Dendritic cell treated with granulocyte-macrophage colony-stimulating factor and Interleukin-4, amounts not matched to agents 40 ng/mL and 50 ng/mL, for 4 days (primary cell): ENCODE data around the gene GHR.

Experiments used
- H3K27ac Mint-ChIP-seq: one replicate; pipeline ENCODE4 v1.8.0; 2022; ENCODE audit warnings: mild to moderate bottlenecking, mixed read lengths
- H3K27me3 Mint-ChIP-seq: one replicate; pipeline ENCODE4 v1.8.0; 2022; ENCODE audit warnings: mild to moderate bottlenecking, mixed read lengths
- H3K36me3 Mint-ChIP-seq: one replicate; pipeline ENCODE4 v1.8.0; 2022; ENCODE audit warnings: low read depth, mixed read lengths
- H3K4me1 Mint-ChIP-seq: one replicate; pipeline ENCODE4 v1.8.0; 2022; ENCODE audit warnings: low read depth, mixed read lengths
- H3K4me3 Mint-ChIP-seq: one replicate; pipeline ENCODE4 v1.8.0; 2022; ENCODE audit warnings: mild to moderate bottlenecking, moderate library complexity, mixed read lengths
- H3K9me3 Mint-ChIP-seq: one replicate; pipeline ENCODE4 v1.8.0; 2022; ENCODE audit warnings: mixed read lengths
- intact Hi-C: fragments of 100-400 bp; cut with micrococcal nuclease; formaldehyde crosslinking; loops from one replicate; pipeline ENCODE4 v1.15.0; 2022

GHR gene

GRCh38 chr5:42490831-42491230, 67.6 kb downstream of the GHR start:
- Mint-ChIP-seq H3K4me1 (no peaks in the 10 kb centered on the region), H3K27me3 (no peaks in the 10 kb centered on the region), H3K4me3 (no peak overlapping the region), H3K36me3 (no peaks in the 10 kb centered on the region), H3K9me3 (no peaks in the 10 kb centered on the region), H3K27ac (no peak overlapping the region)
- intact Hi-C loops = no loop called here

GRCh38 chr5:42491699-42492098, 68.5 kb downstream of the GHR start:
- H3K27ac Mint-ChIP-seq = no peak overlapping the region
- intact Hi-C loops = no loop called here
- H3K4me3 Mint-ChIP-seq = no peak overlapping the region
- H3K9me3 Mint-ChIP-seq = no peaks in the 10 kb centered on the region
- H3K4me1 Mint-ChIP-seq = no peaks in the 10 kb centered on the region
- no peaks in the 10 kb centered on the region for H3K27me3 Mint-ChIP-seq
- H3K36me3 Mint-ChIP-seq = no peaks in the 10 kb centered on the region

- no peak overlapping the region for H3K4me3 Mint-ChIP-seq
- H3K27ac Mint-ChIP-seq = no peak overlapping the region
- H3K9me3 Mint-ChIP-seq = no peaks in the 10 kb centered on the region
- no peaks in the 10 kb centered on the region for H3K4me1 Mint-ChIP-seq
- H3K36me3 Mint-ChIP-seq = no peaks in the 10 kb centered on the region
- H3K27me3 Mint-ChIP-seq = no peaks in the 10 kb centered on the region
- intact Hi-C loops = no loop called here
Observed at GRCh38 chr5:42492974-42493373, 69.7 kb downstream of the GHR start.

GRCh38 chr5:42494414-42494813, 71.2 kb downstream of the GHR start:
- no peaks in the 10 kb centered on the region for H3K4me1 Mint-ChIP-seq
- H3K27me3 Mint-ChIP-seq = no peaks in the 10 kb centered on the region
- H3K36me3 Mint-ChIP-seq = no peaks in the 10 kb centered on the region
- H3K9me3 Mint-ChIP-seq = no peaks in the 10 kb centered on the region
- no peak overlapping the region for H3K4me3 Mint-ChIP-seq
- intact Hi-C loops = no loop called here
- no peak overlapping the region for H3K27ac Mint-ChIP-seq

- intact Hi-C loops = no loop called here
- no peaks in the 10 kb centered on the region for H3K4me1 Mint-ChIP-seq
- no peak overlapping the region for H3K27ac Mint-ChIP-seq
- H3K27me3 Mint-ChIP-seq = no peaks in the 10 kb centered on the region
- no peaks in the 10 kb centered on the region for H3K9me3 Mint-ChIP-seq
- H3K36me3 Mint-ChIP-seq = no peaks in the 10 kb centered on the region
- no peak overlapping the region for H3K4me3 Mint-ChIP-seq
Observed at GRCh38 chr5:42495914-42496313, 72.7 kb downstream of the GHR start.

- H3K27me3 Mint-ChIP-seq = no peaks in the 10 kb centered on the region
- intact Hi-C loops = no loop called here
- H3K4me3 Mint-ChIP-seq = no peak overlapping the region
- no peaks in the 10 kb centered on the region for H3K4me1 Mint-ChIP-seq
- no peak overlapping the region for H3K27ac Mint-ChIP-seq
- no peaks in the 10 kb centered on the region for H3K9me3 Mint-ChIP-seq
- H3K36me3 Mint-ChIP-seq = no peaks in the 10 kb centered on the region
Observed at GRCh38 chr5:42496397-42497156, 73.3 kb downstream of the GHR start.

- no peaks in the 10 kb centered on the region for H3K36me3 Mint-ChIP-seq
- H3K9me3 Mint-ChIP-seq = no peaks in the 10 kb centered on the region
- H3K27ac Mint-ChIP-seq = no peak overlapping the region
- no peak overlapping the region for H3K4me3 Mint-ChIP-seq
- no peaks in the 10 kb centered on the region for H3K4me1 Mint-ChIP-seq
- H3K27me3 Mint-ChIP-seq = no peaks in the 10 kb centered on the region
- intact Hi-C loops = no loop called here
Observed at GRCh38 chr5:42498000-42498399, 74.8 kb downstream of the GHR start.

GRCh38 chr5:42499016-42499415, 75.8 kb downstream of the GHR start:
- intact Hi-C loops = no loop called here
- Mint-ChIP-seq H3K9me3 (no peaks in the 10 kb centered on the region), H3K4me3 (no peak overlapping the region), H3K36me3 (no peaks in the 10 kb centered on the region), H3K4me1 (no peaks in the 10 kb centered on the region), H3K27ac (no peak overlapping the region), H3K27me3 (no peaks in the 10 kb centered on the region)

GRCh38 chr5:42500003-42500599, 76.9 kb downstream of the GHR start:
- no peaks in the 10 kb centered on the region for H3K27me3 Mint-ChIP-seq
- H3K36me3 Mint-ChIP-seq = no peaks in the 10 kb centered on the region
- no peaks in the 10 kb centered on the region for H3K9me3 Mint-ChIP-seq
- H3K4me1 Mint-ChIP-seq = no peaks in the 10 kb centered on the region
- no peak overlapping the region for H3K4me3 Mint-ChIP-seq
- H3K27ac Mint-ChIP-seq = no peak overlapping the region
- intact Hi-C loops = no loop called here

GRCh38 chr5:42502613-42503470, 79.6 kb downstream of the GHR start:
- Mint-ChIP-seq H3K27me3 (no peaks in the 10 kb centered on the region), H3K36me3 (no peaks in the 10 kb centered on the region)

GRCh38 chr5:42506662-42507061, 83.4 kb downstream of the GHR start:
- Mint-ChIP-seq H3K4me1 (no peaks in the 10 kb centered on the region), H3K4me3 (no peak overlapping the region), H3K36me3 (no peaks in the 10 kb centered on the region), H3K27me3 (no peaks in the 10 kb centered on the region), H3K9me3 (no peaks in the 10 kb centered on the region), H3K27ac (no peak overlapping the region)
- intact Hi-C loops = no loop called here

More at GRCh38 chr5:42502613-42503470, 79.6 kb downstream of the GHR start:
- Mint-ChIP-seq H3K4me1 (no peaks in the 10 kb centered on the region), H3K9me3 (no peaks in the 10 kb centered on the region), H3K27ac (no peak overlapping the region), H3K4me3 (no peak overlapping the region)
- intact Hi-C loops = no loop called here

GRCh38 chr5:42507451-42508097, 84.3 kb downstream of the GHR start:
- intact Hi-C loops = no loop called here

GRCh38 chr5:42513246-42513645, 90.0 kb downstream of the GHR start:
- Mint-ChIP-seq H3K9me3 (no peaks in the 10 kb centered on the region), H3K36me3 (no peaks in the 10 kb centered on the region), H3K27me3 (no peaks in the 10 kb centered on the region), H3K4me1 (no peaks in the 10 kb centered on the region), H3K27ac (no peak overlapping the region), H3K4me3 (no peak overlapping the region)
- intact Hi-C loops = no loop called here

More at GRCh38 chr5:42507451-42508097, 84.3 kb downstream of the GHR start:
- no peaks in the 10 kb centered on the region for H3K27me3 Mint-ChIP-seq
- no peak overlapping the region for H3K27ac Mint-ChIP-seq
- no peaks in the 10 kb centered on the region for H3K4me1 Mint-ChIP-seq
- no peaks in the 10 kb centered on the region for H3K36me3 Mint-ChIP-seq
- no peaks in the 10 kb centered on the region for H3K9me3 Mint-ChIP-seq
- no peak overlapping the region for H3K4me3 Mint-ChIP-seq

GRCh38 chr5:42514754-42515153, 91.5 kb downstream of the GHR start:
- Mint-ChIP-seq H3K27ac (no peak overlapping the region), H3K4me1 (no peaks in the 10 kb centered on the region), H3K4me3 (no peak overlapping the region), H3K36me3 (no peaks in the 10 kb centered on the region), H3K27me3 (no peaks in the 10 kb centered on the region), H3K9me3 (no peaks in the 10 kb centered on the region)
- intact Hi-C loops = no loop called here
